PC-9 (cell line): Measurements from ENCODE around the gene EHD4. TPM values are rescaled to one million over a fixed set of nuclear protein-coding genes. Genes with fewer than 3 reads are reported as not detected.

ENCODE experiments used
- BruUV-seq: library from RNA; stranded (reverse); fragments of 400-500 nt; replicated peaks from 2 replicates; lab custom pipeline; 2021; lab: Mats Ljungman, UMichigan
- CTCF ChIA-PET: fragments of 300-600 bp; sonication (Branson Sonifier 250); formaldehyde crosslinking; loops from one replicate; lab custom pipeline; 2022; ENCODE audit warnings: antibody characterized with exemption; lab: Charles Lee
- POLR2A ChIA-PET: fragments of 300-600 bp; sonication (Branson Sonifier 250); formaldehyde crosslinking; loops from one replicate; lab custom pipeline; 2022; ENCODE audit warnings: antibody characterized with exemption; ENCODE audit not compliant: unreplicated experiment; lab: Charles Lee
- DNase-seq, 2 experiments: peaks; one replicate each; pipeline versions ENCODE4 v3.0.0 to v3.0.0-alpha.2; 2015 to 2022; ENCODE audit warnings: mixed read lengths in 1 of 2
- H2AFZ ChIP-seq: fragments of 200-600 bp; sonication (generic); 2 replicates; pipeline ENCODE4 v1.8.1; 2017; ENCODE audit warnings: antibody characterized with exemption
- H3F3A ChIP-seq: fragments of 200-600 bp; sonication (generic); 2 replicates; pipeline ENCODE4 v1.8.1; 2017; ENCODE audit warnings: antibody characterized with exemption, mild to moderate bottlenecking, low read depth; ENCODE audit not compliant: insufficient read depth
- H3K27ac ChIP-seq: fragments of 200-600 bp; sonication (generic); 2 replicates; pipeline ENCODE4 v1.6.1; 2016; ENCODE audit warnings: mixed run types
- H3K27me3 ChIP-seq: fragments of 200-600 bp; sonication (generic); 2 replicates; pipeline ENCODE4 v1.6.1; 2016; ENCODE audit warnings: low read depth, mixed run types; ENCODE audit not compliant: insufficient read depth
- H3K36me3 ChIP-seq: fragments of 200-600 bp; sonication (generic); 2 replicates; pipeline ENCODE4 v1.6.1; 2016; ENCODE audit warnings: low read depth, mixed run types
- H3K4me1 ChIP-seq: fragments of 200-600 bp; sonication (generic); replicated peaks from 2 replicates; pipeline ENCODE4 v1.6.1; 2016; ENCODE audit warnings: mixed run types; ENCODE audit not compliant: insufficient read depth
- H3K4me2 ChIP-seq: fragments of 200-600 bp; sonication (generic); 2 replicates; pipeline ENCODE4 v1.6.1; 2017; ENCODE audit warnings: mixed run types
- H3K4me3 ChIP-seq: fragments of 200-600 bp; sonication (generic); 2 replicates; pipeline ENCODE4 v1.6.1; 2016; ENCODE audit warnings: mixed run types
- H3K79me2 ChIP-seq: fragments of 200-600 bp; sonication (generic); 2 replicates; pipeline ENCODE4 v1.6.1; 2017; ENCODE audit warnings: low read depth, mixed run types
- H3K9me2 ChIP-seq: fragments of 200-600 bp; sonication (generic); 2 replicates; pipeline ENCODE4 v1.8.1; 2017; ENCODE audit warnings: mild to moderate bottlenecking; ENCODE audit not compliant: insufficient read depth
- H3K9me3 ChIP-seq: fragments of 200-600 bp; sonication (generic); 2 replicates; pipeline ENCODE4 v1.8.1; 2016; ENCODE audit warnings: low read depth; ENCODE audit not compliant: insufficient read depth
- H4K20me1 ChIP-seq: fragments of 200-600 bp; sonication (generic); 2 replicates; pipeline ENCODE4 v1.8.1; 2017; ENCODE audit not compliant: insufficient read depth
- CTCF ChIP-seq: fragments of 200-600 bp; sonication (generic); conservative IDR thresholded peaks from 2 replicates; pipeline ENCODE4 v1.6.1; 2017; ENCODE audit warnings: mixed run types, antibody characterized with exemption, mild to moderate bottlenecking, moderate library complexity
- EZH2 ChIP-seq: fragments of 200-600 bp; sonication (generic); IDR thresholded peaks from 2 replicates; pipeline ENCODE4 v1.8.0; 2017; ENCODE audit warnings: antibody characterized with exemption, low read depth
- intact Hi-C: fragments of 100-400 bp; cut with micrococcal nuclease; formaldehyde crosslinking; loops from one replicate; pipeline ENCODE4 v1.10.0; 2022; ENCODE audit not compliant: unreplicated experiment
- total RNA-seq: library from RNA; stranded (reverse); gene quantifications from 2 replicates; pipeline ENCODE4 v1.2.3, GENCODE V29; 2021

EHD4 gene
- total RNA-seq, 1 experiment from 2014 or later = 18.1 TPM

- Histone ChIP-seq H3K4me1 (peaks cover 11% of the 10 kb centered on the region), H4K20me1 (no peaks in the 10 kb centered on the region), H3K9me3 (no peaks in the 10 kb centered on the region), H3K27ac (no peak overlapping the region), H3K79me2 (no peaks in the 10 kb centered on the region), H3K4me2 (no peak overlapping the region), H3K9me2 (no peaks in the 10 kb centered on the region), H2AFZ (no peak overlapping the region), H3K27me3 (no peaks in the 10 kb centered on the region), H3K4me3 (no peak overlapping the region), H3K36me3 (no peaks in the 10 kb centered on the region), H3F3A (0 out of 2 replicates have a peak, but pooled peaks cover 3% of the 10 kb centered on the region)
- DNase-seq = no peak
- no TSS peak for BruUV-seq
- intact Hi-C loops = no loop called here
- CTCF ChIA-PET = interaction anchor here (0.6 kb wide), 1 partner anchor 12 kb away, joined by 4 read pairs; no protein-coding TSS in a partner anchor
- POLR2A ChIA-PET = interaction anchor here (0.6 kb wide), 1 partner anchor 9 kb away, joined by 5 read pairs; no protein-coding TSS in a partner anchor
- TF ChIP-seq EZH2 (no peak), CTCF (no peak)
Measured at GRCh38 chr15:41983621-41984571, 11.5 kb upstream of the EHD4 start.

GRCh38 chr15:41983221-41983620, 10.9 kb upstream of the EHD4 start:
- CTCF ChIA-PET = no interaction called here

More at GRCh38 chr15:41983221-41983620, 10.9 kb upstream of the EHD4 start:
- Histone ChIP-seq H3K4me2 (no peak overlapping the region), H3K27ac (no peak overlapping the region), H3K9me3 (no peaks in the 10 kb centered on the region), H3K4me3 (no peak overlapping the region), H3K4me1 (peaks cover 11% of the 10 kb centered on the region), H3K27me3 (no peaks in the 10 kb centered on the region), H2AFZ (no peak overlapping the region), H3F3A (0 out of 2 replicates have a peak, but pooled peaks cover 3% of the 10 kb centered on the region), H3K79me2 (no peaks in the 10 kb centered on the region), H3K36me3 (no peaks in the 10 kb centered on the region), H3K9me2 (no peaks in the 10 kb centered on the region), H4K20me1 (no peaks in the 10 kb centered on the region)
- BruUV-seq = no TSS peak
- TF ChIP-seq CTCF (no peak), EZH2 (no peak)
- no peak for DNase-seq
- POLR2A ChIA-PET = no interaction called here
- intact Hi-C loops = no loop called here
